COLO668 (cell line): ENCODE results near the gene HRH4.

Experiments
- DNase-seq: peaks from one replicate; lab custom pipeline; 2025; ENCODE audit not compliant: unreplicated experiment; lab: John Stamatoyannopoulos, UW

Gene HRH4

GRCh38 chr18:24504401-24504800 is 44.0 kb downstream of the HRH4 start:
- no peak for DNase-seq

DNA sequence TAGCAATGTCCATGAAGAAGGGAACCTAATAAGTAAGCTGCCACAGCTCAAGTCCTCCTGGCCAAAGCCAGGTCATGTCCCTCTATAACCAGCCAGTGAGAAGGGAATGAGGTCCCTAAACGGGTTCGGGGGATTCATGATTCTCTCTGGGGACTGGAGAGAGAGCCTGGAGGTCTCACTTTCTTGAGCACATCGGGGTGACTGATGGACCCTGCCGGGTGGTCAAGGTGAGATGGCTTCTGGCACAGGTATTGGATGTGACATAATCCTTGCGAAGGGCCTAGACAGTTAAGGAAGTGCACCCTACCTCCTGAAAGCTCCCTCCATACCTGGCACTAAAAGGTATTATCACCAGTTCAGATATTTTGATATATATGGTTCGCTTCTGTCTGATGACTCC is 45.7 kb downstream of the HRH4 start:
- DNase-seq: no peak

DNA sequence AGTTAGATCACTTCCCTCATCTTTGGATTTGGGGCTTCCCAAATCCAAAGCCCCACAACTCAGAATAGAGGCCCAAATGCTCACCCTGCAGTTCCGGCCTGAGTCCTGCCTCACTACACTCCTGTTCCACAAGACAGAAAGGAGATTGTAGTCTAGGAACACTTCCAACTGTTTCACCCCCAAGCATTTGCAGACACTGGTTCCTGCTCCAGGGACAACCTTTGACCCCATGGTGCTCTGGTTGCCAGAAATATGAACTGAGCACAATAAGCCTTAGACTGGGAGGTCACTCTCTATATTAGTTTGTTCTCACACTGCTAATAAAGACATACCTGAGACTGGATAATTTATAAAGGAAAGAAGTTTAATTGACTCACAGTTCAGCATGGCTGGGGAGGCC is 49.0 kb downstream of the HRH4 start:
- DNase-seq: no peak

GRCh38 chr18:24514439-24514838 is 54.0 kb downstream of the HRH4 start:
- no peak for DNase-seq

- DNase-seq: no peak
Measured at GRCh38 chr18:24515721-24516120, 55.3 kb downstream of the HRH4 start.

DNA sequence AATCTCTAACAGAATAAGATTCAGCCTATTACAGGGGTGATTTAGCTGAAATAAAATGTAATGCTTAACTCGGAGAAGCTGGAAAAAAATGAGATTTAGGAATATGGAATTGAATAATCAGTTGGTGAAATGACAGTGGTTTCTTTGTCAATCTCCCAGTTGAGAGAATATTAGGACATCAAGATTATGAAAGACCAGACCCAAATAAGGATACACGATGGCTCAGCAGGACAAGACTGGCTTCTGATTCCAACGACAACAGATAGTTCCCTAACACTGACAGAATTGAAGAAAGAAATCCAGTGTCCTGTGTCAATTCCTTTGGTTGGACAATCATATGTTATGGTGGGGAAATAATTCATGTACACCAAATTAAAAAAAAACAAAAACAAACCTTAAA is 55.8 kb downstream of the HRH4 start:
- no peak for DNase-seq

DNA sequence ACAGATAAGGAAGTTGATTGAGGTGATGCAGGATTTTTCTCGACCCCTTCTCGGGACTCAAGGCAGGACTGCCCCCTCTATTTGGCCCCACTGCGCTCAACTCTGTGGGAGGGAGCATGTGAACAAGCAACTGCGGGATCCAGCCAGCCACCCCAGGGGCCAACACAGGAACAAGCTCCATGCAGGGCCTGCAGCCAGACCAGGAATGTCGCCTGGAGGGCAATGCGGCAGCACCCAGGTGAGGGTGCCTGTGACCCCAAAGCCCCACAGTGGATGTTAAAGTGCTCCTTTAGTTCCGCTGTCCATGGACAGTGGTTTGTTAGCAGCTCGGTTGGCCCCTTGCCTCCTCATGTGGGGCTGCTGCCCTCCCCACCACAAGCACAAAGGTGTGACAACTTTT is 57.1 kb downstream of the HRH4 start:
- DNase-seq: no peak

DNA sequence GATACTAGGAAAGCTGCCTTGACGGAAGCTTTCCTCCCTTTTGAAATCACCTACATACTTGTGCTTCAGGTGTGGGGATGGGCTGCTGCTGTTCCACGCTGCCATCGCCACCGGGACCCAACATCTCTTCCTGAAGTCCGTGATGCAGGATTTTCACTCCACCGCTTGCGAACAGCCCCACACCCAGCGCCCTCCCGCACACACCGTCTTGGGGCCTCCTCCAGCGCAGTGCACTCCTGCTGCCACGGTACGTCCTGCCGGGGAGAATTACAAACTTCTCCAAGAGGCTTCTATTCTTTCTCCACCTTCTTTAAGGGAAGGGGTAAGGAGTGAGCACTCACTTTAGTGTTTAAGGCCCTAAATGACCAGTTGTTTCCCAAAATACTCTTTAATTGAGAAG is 58.2 kb downstream of the HRH4 start:
- no peak for DNase-seq
